ENCODE data around the gene ITGBL1.

ITGBL1 gene

DNA sequence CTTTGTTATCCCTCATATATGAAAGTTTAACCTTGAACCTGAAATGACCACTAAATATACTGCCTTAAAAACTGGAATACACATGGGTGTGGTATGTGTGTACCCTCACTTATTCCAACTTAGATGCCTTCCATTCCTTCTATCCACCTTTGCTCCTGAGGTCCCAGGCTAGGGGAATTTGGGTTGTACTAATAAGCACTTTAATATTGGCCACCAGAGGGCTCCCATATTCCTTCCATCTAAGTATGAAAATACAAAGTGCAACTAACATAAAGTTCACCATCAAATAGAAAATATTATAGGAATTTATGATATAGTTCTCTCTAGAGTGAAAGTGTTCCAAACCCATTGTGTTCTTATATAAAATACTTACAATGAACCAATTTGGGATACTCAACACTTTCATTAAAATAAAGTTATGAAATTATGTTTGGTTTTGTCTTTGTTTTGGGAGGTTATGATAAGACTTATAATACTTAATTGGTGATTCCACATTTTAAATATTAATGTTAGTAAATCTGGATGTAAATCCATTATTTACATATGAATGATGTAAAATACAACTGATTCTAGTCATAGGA lies 62.3 kb downstream of the ITGBL1 start:
- TF ChIP-seq CTCF (IDR thresholded peaks at IDR 0.05; ENCODE audit: insufficient read depth, low read length, poor library complexity, severe bottlenecking) = peak; percentile 57
- no peaks in the 10 kb centered on the region for H3K27me3 ChIP-seq (replicated peaks; ENCODE audit: control insufficient read depth, insufficient read depth, low read length)
- peak; percentile 5 for DNase-seq (ENCODE audit: extremely low read depth, insufficient read length)
- no peaks in the 10 kb centered on the region for H3K36me3 ChIP-seq (ENCODE audit: control insufficient read depth, insufficient read depth, low read length)
- no peak overlapping the region for H3K4me3 ChIP-seq (replicated peaks; ENCODE audit: low read depth, low read length)

- no peak overlapping the region for H3K4me3 ChIP-seq (replicated peaks; ENCODE audit: low read depth, low read length)
- no peaks in the 10 kb centered on the region for H3K36me3 ChIP-seq (ENCODE audit: control insufficient read depth, insufficient read depth, low read length)
- no peaks in the 10 kb centered on the region for H3K27me3 ChIP-seq (replicated peaks; ENCODE audit: control insufficient read depth, insufficient read depth, low read length)
- no peak for DNase-seq (ENCODE audit: extremely low read depth, insufficient read length)
- TF ChIP-seq CTCF (IDR thresholded peaks at IDR 0.05; ENCODE audit: insufficient read depth, low read length, poor library complexity, severe bottlenecking) = no peak
Observed at GRCh38 chr13:101515504-101515903, 63.0 kb downstream of the ITGBL1 start.

DNA sequence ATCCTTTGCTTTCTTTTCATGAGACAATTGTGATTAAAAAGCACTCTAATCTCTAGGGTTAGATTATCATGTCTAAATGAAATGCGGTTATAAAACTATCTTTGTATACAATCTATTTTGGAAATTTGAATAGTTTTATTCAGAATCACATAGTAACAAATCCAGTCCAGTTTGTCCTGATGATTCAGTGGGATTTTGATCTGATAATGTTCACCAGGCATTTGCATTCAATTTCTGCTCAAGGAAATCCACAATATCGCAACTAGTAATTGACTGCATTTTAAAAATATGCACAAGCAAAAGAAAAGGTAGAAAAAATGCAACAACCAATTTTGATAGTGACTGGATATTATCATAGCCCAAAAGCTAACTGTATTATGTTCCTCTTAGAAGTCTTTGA lies 63.8 kb downstream of the ITGBL1 start:
- TF ChIP-seq CTCF (IDR thresholded peaks at IDR 0.05; ENCODE audit: insufficient read depth, low read length, poor library complexity, severe bottlenecking) = no peak
- no peak for DNase-seq (ENCODE audit: extremely low read depth, insufficient read length)
- Histone ChIP-seq H3K36me3 (ENCODE audit: control insufficient read depth, insufficient read depth, low read length) (no peaks in the 10 kb centered on the region), H3K4me3 (replicated peaks; ENCODE audit: low read depth, low read length) (no peak overlapping the region), H3K27me3 (replicated peaks; ENCODE audit: control insufficient read depth, insufficient read depth, low read length) (no peaks in the 10 kb centered on the region)

- no peaks in the 10 kb centered on the region for H3K36me3 ChIP-seq (ENCODE audit: control insufficient read depth, insufficient read depth, low read length)
- no peak overlapping the region for H3K4me3 ChIP-seq (replicated peaks; ENCODE audit: low read depth, low read length)
- no peak for DNase-seq (ENCODE audit: extremely low read depth, insufficient read length)
- H3K27me3 ChIP-seq (replicated peaks; ENCODE audit: control insufficient read depth, insufficient read depth, low read length) = no peaks in the 10 kb centered on the region
- no peak for TF ChIP-seq CTCF (IDR thresholded peaks at IDR 0.05; ENCODE audit: insufficient read depth, low read length, poor library complexity, severe bottlenecking)
Observed at GRCh38 chr13:101520672-101521071, 68.2 kb downstream of the ITGBL1 start.

- no peaks in the 10 kb centered on the region for H3K36me3 ChIP-seq (ENCODE audit: control insufficient read depth, insufficient read depth, low read length)
- no peak for DNase-seq (ENCODE audit: extremely low read depth, insufficient read length)
- no peak for TF ChIP-seq CTCF (IDR thresholded peaks at IDR 0.05; ENCODE audit: insufficient read depth, low read length, poor library complexity, severe bottlenecking)
- H3K4me3 ChIP-seq (replicated peaks; ENCODE audit: low read depth, low read length) = no peak overlapping the region
- H3K27me3 ChIP-seq (replicated peaks; ENCODE audit: control insufficient read depth, insufficient read depth, low read length) = no peaks in the 10 kb centered on the region
Observed at GRCh38 chr13:101521371-101521770, 68.9 kb downstream of the ITGBL1 start.

DNA sequence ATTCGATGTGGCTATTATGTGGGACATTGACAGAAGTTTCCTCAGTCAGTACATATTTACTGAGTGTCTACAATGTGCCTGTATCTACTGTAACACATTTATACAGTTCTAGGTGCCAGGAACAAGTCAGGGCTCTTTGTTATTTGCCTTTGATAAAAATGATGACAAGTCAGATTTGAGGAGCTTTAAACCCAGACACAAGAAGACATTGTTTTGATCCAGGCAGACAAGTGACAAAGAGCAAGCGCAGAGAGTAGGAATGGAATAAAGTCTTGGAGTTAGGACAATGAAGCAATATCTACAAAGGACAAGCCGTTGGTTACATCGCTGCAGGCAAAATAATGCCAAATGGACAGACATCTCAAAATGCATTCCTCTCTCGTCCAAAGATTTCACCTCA lies 70.1 kb downstream of the ITGBL1 start:
- Histone ChIP-seq H3K36me3 (ENCODE audit: control insufficient read depth, insufficient read depth, low read length) (no peaks in the 10 kb centered on the region), H3K4me3 (replicated peaks; ENCODE audit: low read depth, low read length) (no peak overlapping the region), H3K27me3 (replicated peaks; ENCODE audit: control insufficient read depth, insufficient read depth, low read length) (no peaks in the 10 kb centered on the region)
- no peak for DNase-seq (ENCODE audit: extremely low read depth, insufficient read length)
- no peak for TF ChIP-seq CTCF (IDR thresholded peaks at IDR 0.05; ENCODE audit: insufficient read depth, low read length, poor library complexity, severe bottlenecking)
